Nephron progenitor cell (in vitro differentiated cells): Measurements from ENCODE around the gene SOAT2.

Experiments
- DNase-seq: peaks from one replicate; pipeline ENCODE4 v3.0.0; 2021
- H3K27ac Mint-ChIP-seq: 2 replicates; pipeline ENCODE4 v1.8.0; 2021; ENCODE audit warnings: mild to moderate bottlenecking, moderate library complexity, mixed read lengths
- H3K27me3 Mint-ChIP-seq: 2 replicates; pipeline ENCODE4 v1.8.0; 2021; ENCODE audit warnings: mild to moderate bottlenecking, low read depth, mixed read lengths; ENCODE audit not compliant: poor library complexity
- H3K36me3 Mint-ChIP-seq: 2 replicates; pipeline ENCODE4 v1.8.0; 2021; ENCODE audit warnings: low read depth, mixed read lengths
- H3K4me1 Mint-ChIP-seq: 2 replicates; pipeline ENCODE4 v1.8.0; 2021; ENCODE audit warnings: mixed read lengths
- H3K4me3 Mint-ChIP-seq: 2 replicates; pipeline ENCODE4 v1.8.0; 2021; ENCODE audit warnings: mild to moderate bottlenecking, moderate library complexity, mixed read lengths
- H3K9me3 Mint-ChIP-seq: 2 replicates; pipeline ENCODE4 v1.8.0; 2021; ENCODE audit warnings: mild to moderate bottlenecking, moderate library complexity, mixed read lengths
- CTCF ChIP-seq: fragments of 200-600 bp; sonication (generic); IDR thresholded peaks from 2 replicates; pipeline ENCODE4 v1.5.0; 2021; ENCODE audit warnings: antibody characterized with exemption

SOAT2 gene

GRCh38 chr12:53069621-53070410, 33.5 kb upstream of the SOAT2 start:
- no peak overlapping the region for H3K4me3 Mint-ChIP-seq
- DNase-seq, result no peak
- no peak for TF ChIP-seq CTCF
- H3K27ac Mint-ChIP-seq, result no peak overlapping the region
- peaks cover 9% of the 10 kb centered on the region for H3K36me3 Mint-ChIP-seq
- peaks cover 3% of the 10 kb centered on the region for H3K27me3 Mint-ChIP-seq
- peaks cover 77% of the 10 kb centered on the region for H3K4me1 Mint-ChIP-seq
- no peaks in the 10 kb centered on the region for H3K9me3 Mint-ChIP-seq

GRCh38 chr12:53070877-53071492, 32.3 kb upstream of the SOAT2 start:
- TF ChIP-seq CTCF, result no peak
- Mint-ChIP-seq H3K4me3 (no peak overlapping the region), H3K4me1 (peaks cover 74% of the 10 kb centered on the region), H3K27ac (peak overlapping the region; percentile 26), H3K27me3 (peaks cover 3% of the 10 kb centered on the region), H3K9me3 (no peaks in the 10 kb centered on the region), H3K36me3 (peaks cover 19% of the 10 kb centered on the region)
- no peak for DNase-seq

GRCh38 chr12:53071591-53072551, 31.4 kb upstream of the SOAT2 start:
- peaks cover 25% of the 10 kb centered on the region for H3K36me3 Mint-ChIP-seq
- no peak for TF ChIP-seq CTCF
- H3K9me3 Mint-ChIP-seq, result no peaks in the 10 kb centered on the region
- peak overlapping the region; percentile 94 for H3K27ac Mint-ChIP-seq
- H3K4me3 Mint-ChIP-seq, result peak overlapping the region; percentile 8
- H3K27me3 Mint-ChIP-seq, result peaks cover 7% of the 10 kb centered on the region
- H3K4me1 Mint-ChIP-seq, result peaks cover 66% of the 10 kb centered on the region
- no peak for DNase-seq

GRCh38 chr12:53073881-53074280, 29.4 kb upstream of the SOAT2 start:
- Mint-ChIP-seq H3K9me3 (no peaks in the 10 kb centered on the region), H3K4me3 (no peak overlapping the region)

More at GRCh38 chr12:53073881-53074280, 29.4 kb upstream of the SOAT2 start:
- Mint-ChIP-seq H3K27me3 (peaks cover 11% of the 10 kb centered on the region), H3K36me3 (peaks cover 27% of the 10 kb centered on the region), H3K27ac (no peak overlapping the region), H3K4me1 (peaks cover 62% of the 10 kb centered on the region)
- DNase-seq, result no peak
- no peak for TF ChIP-seq CTCF
